Keratinocyte (primary cell): ENCODE measurements around the gene CCSER1. TPM values are rescaled to one million over a fixed set of nuclear protein-coding genes. Genes with fewer than 3 reads are reported as not detected.

Experiments used
- DNase-seq: peaks from one replicate; pipeline ENCODE4 v3.0.0-alpha.2; 2011; ENCODE audit warnings: low read depth, missing footprints, low spot score
- FAIRE-seq: peaks from 2 replicates; lab custom pipeline; 2011; peaks lifted over from hg19 to GRCh38; lab: Jason Lieb, UNC
- H2AFZ ChIP-seq: 2 replicates; pipeline ENCODE4 v1.6.0; 2012; ENCODE audit warnings: low read length, control low read depth, inconsistent platforms; ENCODE audit not compliant: control insufficient read depth
- H3K27ac ChIP-seq: 2 replicates; pipeline ENCODE4 v1.5.1; 2011; ENCODE audit warnings: low read length; ENCODE audit not compliant: control insufficient read depth, insufficient read depth
- H3K27me3 ChIP-seq: 3 replicates; pipeline ENCODE4 v1.6.0; 2011; ENCODE audit warnings: low read length; ENCODE audit not compliant: control insufficient read depth, insufficient read depth; ENCODE audit errors: extremely low read depth
- H3K36me3 ChIP-seq, 2 experiments: 2 replicates in 1 of 2; 3 replicates in 1 of 2; pipeline ENCODE4 v1.5.1; 2011; ENCODE audit warnings: low read length in 2 of 2, mild to moderate bottlenecking in 1 of 2; ENCODE audit not compliant: control insufficient read depth in 2 of 2, insufficient read depth in 2 of 2; ENCODE audit errors: extremely low read depth in 1 of 2
- H3K4me1 ChIP-seq: 3 replicates; pipeline ENCODE4 v1.5.1; 2011; ENCODE audit warnings: low read length; ENCODE audit not compliant: control insufficient read depth, insufficient read depth; ENCODE audit errors: extremely low read depth
- H3K4me2 ChIP-seq: 3 replicates; pipeline ENCODE4 v1.6.0; 2011; ENCODE audit warnings: low read depth, low read length; ENCODE audit not compliant: control insufficient read depth, insufficient read depth; ENCODE audit errors: extremely low read depth
- H3K4me3 ChIP-seq, 3 experiments: fragments of 200-600 bp in 1 of 3; sonication (generic) in 1 of 3; 2 replicates in 2 of 3; 3 replicates in 1 of 3; pipeline ENCODE4 v1.5.1; 2011 to 2016; ENCODE audit warnings: low read length in 3 of 3, mild to moderate bottlenecking in 3 of 3, control low read depth in 2 of 3, inconsistent platforms in 1 of 3, low read depth in 1 of 3, mixed read lengths in 1 of 3, mixed run types in 1 of 3, moderate library complexity in 1 of 3; ENCODE audit not compliant: control insufficient read depth in 2 of 3, insufficient read depth in 2 of 3; ENCODE audit errors: extremely low read depth in 1 of 3
- H3K79me2 ChIP-seq: 2 replicates; pipeline ENCODE4 v1.6.0; 2012; ENCODE audit warnings: low read length; ENCODE audit not compliant: control insufficient read depth, insufficient read depth
- H3K9ac ChIP-seq: 3 replicates; pipeline ENCODE4 v1.6.0; 2011; ENCODE audit warnings: low read length; ENCODE audit not compliant: control insufficient read depth, insufficient read depth; ENCODE audit errors: extremely low read depth
- H3K9me1 ChIP-seq: 3 replicates; pipeline ENCODE4 v1.6.0; 2011; ENCODE audit warnings: low read length; ENCODE audit not compliant: control insufficient read depth, insufficient read depth; ENCODE audit errors: extremely low read depth
- H3K9me3 ChIP-seq: 2 replicates; pipeline ENCODE4 v1.5.1; 2012; ENCODE audit warnings: low read depth, low read length; ENCODE audit not compliant: control insufficient read depth
- H4K20me1 ChIP-seq: 3 replicates; pipeline ENCODE4 v1.6.0; 2011; ENCODE audit warnings: low read length; ENCODE audit not compliant: control insufficient read depth, insufficient read depth; ENCODE audit errors: extremely low read depth
- EZH2 ChIP-seq: IDR thresholded peaks from one replicate; pipeline ENCODE4 v1.6.1; 2012; ENCODE audit warnings: inconsistent platforms, mild to moderate bottlenecking, low read length, moderate library complexity
- dilution Hi-C: fragments of 300-500 bp; cut with MboI; formaldehyde crosslinking; loops from one replicate; pipeline ENCODE4 v1.7.0; 2020; ENCODE audit warnings: low sequenced_read_pairs; ENCODE audit not compliant: extremely low pct_ligation_motif_present
- polyA plus RNA-seq, 5 experiments: library from polyadenylated mRNA; depleted of rRNA in 3 of 5; stranded (reverse) in 3 of 5; stranded (forward) in 1 of 5; unstranded in 1 of 5; fragments of >200 nt; gene quantifications; 1 replicate in 1 of 5; 2 replicates in 3 of 5; 3 replicates in 1 of 5; pipeline versions ENCODE4 v1.2.1 to v1.2.3, GENCODE V29; 2011 to 2012; ENCODE audit warnings: missing spikeins in 2 of 5, low read depth in 1 of 5, low replicate concordance in 1 of 5
- TF ChIP-seq, protein P1 (sequence below), 3 experiments: IDR thresholded peaks in 1 of 3; conservative IDR thresholded peaks in 1 of 3; optimal IDR thresholded peaks in 1 of 3; 2 replicates in 2 of 3; 3 replicates in 1 of 3; pipeline versions ENCODE3 to v1.5.1; 2011; ENCODE audit warnings: low read length in 3 of 3, mild to moderate bottlenecking in 3 of 3, moderate library complexity in 2 of 3, control low read depth in 1 of 3, inconsistent platforms in 1 of 3; ENCODE audit not compliant: insufficient read depth in 2 of 3; ENCODE audit errors: extremely low read depth in 1 of 3

CCSER1 gene
- polyA plus RNA-seq, 1 donor (not counting 4 experiments of a cell fraction or from before 2014, with no cell fraction given), result 1.2 TPM

DNA sequence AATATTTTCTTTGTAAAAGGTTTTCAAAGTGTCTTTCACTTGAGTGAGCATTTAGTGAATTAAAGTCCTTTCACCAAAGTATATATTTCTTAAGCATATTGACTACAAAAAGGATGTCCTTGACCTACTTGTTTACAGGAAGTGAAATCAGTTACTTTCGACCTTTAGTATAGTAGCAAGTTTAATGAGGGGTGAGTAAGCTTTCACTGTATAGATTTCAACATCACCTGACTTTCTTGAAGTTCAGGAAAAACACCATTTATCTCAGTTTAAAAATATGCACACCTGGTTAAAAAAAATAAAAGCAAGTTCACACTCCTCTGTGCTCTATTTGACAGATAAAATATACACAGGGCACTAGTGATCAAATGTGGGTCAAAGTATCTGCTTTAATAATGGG, 88.1 kb downstream of the CCSER1 start:
- H3K9me1 ChIP-seq, result no peaks in the 10 kb centered on the region
- TF ChIP-seq EZH2, result no peak
- TF ChIP-seq, protein P1, sequence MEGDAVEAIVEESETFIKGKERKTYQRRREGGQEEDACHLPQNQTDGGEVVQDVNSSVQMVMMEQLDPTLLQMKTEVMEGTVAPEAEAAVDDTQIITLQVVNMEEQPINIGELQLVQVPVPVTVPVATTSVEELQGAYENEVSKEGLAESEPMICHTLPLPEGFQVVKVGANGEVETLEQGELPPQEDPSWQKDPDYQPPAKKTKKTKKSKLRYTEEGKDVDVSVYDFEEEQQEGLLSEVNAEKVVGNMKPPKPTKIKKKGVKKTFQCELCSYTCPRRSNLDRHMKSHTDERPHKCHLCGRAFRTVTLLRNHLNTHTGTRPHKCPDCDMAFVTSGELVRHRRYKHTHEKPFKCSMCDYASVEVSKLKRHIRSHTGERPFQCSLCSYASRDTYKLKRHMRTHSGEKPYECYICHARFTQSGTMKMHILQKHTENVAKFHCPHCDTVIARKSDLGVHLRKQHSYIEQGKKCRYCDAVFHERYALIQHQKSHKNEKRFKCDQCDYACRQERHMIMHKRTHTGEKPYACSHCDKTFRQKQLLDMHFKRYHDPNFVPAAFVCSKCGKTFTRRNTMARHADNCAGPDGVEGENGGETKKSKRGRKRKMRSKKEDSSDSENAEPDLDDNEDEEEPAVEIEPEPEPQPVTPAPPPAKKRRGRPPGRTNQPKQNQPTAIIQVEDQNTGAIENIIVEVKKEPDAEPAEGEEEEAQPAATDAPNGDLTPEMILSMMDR (optimal IDR thresholded peaks at IDR 0.05 in 1 of 3, IDR thresholded peaks at IDR 0.05 in 1 of 3, conservative IDR thresholded peaks at IDR 0.05 in 1 of 3; ENCODE audit: extremely low read depth in 1 of 3, insufficient read depth in 2 of 3, low read length in 3 of 3), result no peak
- no peaks in the 10 kb centered on the region for H3K4me1 ChIP-seq
- no peak overlapping the region for H3K27ac ChIP-seq
- H3K36me3 ChIP-seq, result no peaks in the 10 kb centered on the region
- H3K9me3 ChIP-seq, result no peaks in the 10 kb centered on the region
- H3K4me2 ChIP-seq, result no peak overlapping the region
- dilution Hi-C loops, result no loop called here
- no peak overlapping the region for H3K4me3 ChIP-seq
- no peaks in the 10 kb centered on the region for H3K79me2 ChIP-seq
- no peaks in the 10 kb centered on the region for H3K27me3 ChIP-seq
- FAIRE-seq (no peak), DNase-seq (no peak)
- H4K20me1 ChIP-seq, result no peaks in the 10 kb centered on the region
- H3K9ac ChIP-seq, result no peak overlapping the region
- H2AFZ ChIP-seq, result no peak overlapping the region

DNA sequence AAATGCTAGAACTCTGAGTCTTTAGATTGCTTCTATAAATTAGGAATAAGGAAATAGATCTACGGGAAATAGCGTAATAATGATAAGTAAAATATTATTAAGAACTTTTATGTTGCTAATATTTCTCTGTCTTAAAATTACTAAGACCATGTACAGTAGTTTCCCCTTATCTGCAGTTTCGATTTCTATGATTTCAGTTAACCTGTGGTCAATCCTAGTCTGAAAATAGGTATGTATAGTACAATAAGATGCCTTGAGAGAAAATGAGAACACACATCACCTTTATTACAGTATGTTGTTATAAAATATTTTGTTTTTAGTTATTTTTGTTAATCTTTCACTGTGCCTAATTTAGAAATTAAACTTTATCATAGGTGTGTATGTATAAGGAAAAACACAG, 92.6 kb downstream of the CCSER1 start:
- no peaks in the 10 kb centered on the region for H3K79me2 ChIP-seq
- no peak overlapping the region for H3K9ac ChIP-seq
- dilution Hi-C loops, result no loop called here
- H3K27ac ChIP-seq, result no peak overlapping the region
- no peak overlapping the region for H3K4me2 ChIP-seq
- H2AFZ ChIP-seq, result no peak overlapping the region
- H3K36me3 ChIP-seq, result no peaks in the 10 kb centered on the region
- H4K20me1 ChIP-seq, result no peaks in the 10 kb centered on the region
- TF ChIP-seq, protein P1 (optimal IDR thresholded peaks at IDR 0.05 in 1 of 3, IDR thresholded peaks at IDR 0.05 in 1 of 3, conservative IDR thresholded peaks at IDR 0.05 in 1 of 3; ENCODE audit: extremely low read depth in 1 of 3, insufficient read depth in 2 of 3, low read length in 3 of 3), result no peak
- TF ChIP-seq EZH2, result no peak
- FAIRE-seq (no peak), DNase-seq (no peak)
- no peak overlapping the region for H3K4me3 ChIP-seq
- no peaks in the 10 kb centered on the region for H3K27me3 ChIP-seq
- no peaks in the 10 kb centered on the region for H3K9me1 ChIP-seq
- no peaks in the 10 kb centered on the region for H3K9me3 ChIP-seq
- no peaks in the 10 kb centered on the region for H3K4me1 ChIP-seq
